ENCODE measurements around the gene IRGQ. TPM values are rescaled to one million over a fixed set of nuclear protein-coding genes. Genes with fewer than 3 reads are reported as not detected.

Gene IRGQ
- total and polyA plus RNA-seq, 8 donors = 2.0 to 57.1 (median 13.1) TPM

- no peaks in the 10 kb centered on the region for H3K9me3 ChIP-seq
- no peak for DNase-seq
- no peak for TF ChIP-seq POLR2AphosphoS5 (IDR thresholded peaks at IDR 0.05)
- TF ChIP-seq EP300 (IDR thresholded peaks at IDR 0.05) = no peak
- TF ChIP-seq CTCF (IDR thresholded peaks at IDR 0.05) = no peak
- TF ChIP-seq POLR2A (IDR thresholded peaks at IDR 0.05) = no peak
- H3K27ac ChIP-seq = peak overlapping the region in 3 of 5 donors; percentile 7 to 32 (median 18)
- H3K4me1 ChIP-seq = peaks cover 7 to 29% (median 18%) of the 10 kb centered on the region in 4 donors
- no peaks in the 10 kb centered on the region for H3K27me3 ChIP-seq
- intact Hi-C loops (cut with DNase I; ENCODE audit: low total_unique reads) = no loop called here
- 88 to 97% (median 93%) methylated on average over 1 of the region's 1 CpG for WGBS, 5 donors
- H3K36me3 ChIP-seq = peaks cover 0 to 24% (median 20%) of the 10 kb centered on the region in 4 donors
- no peak overlapping the region for H3K4me3 ChIP-seq
Observed at GRCh38 chr19:43584484-43584883, 11.4 kb downstream of the IRGQ start.

- TF ChIP-seq CTCF (IDR thresholded peaks at IDR 0.05) (no peak), EP300 (IDR thresholded peaks at IDR 0.05) (no peak), POLR2A (IDR thresholded peaks at IDR 0.05) (no peak), POLR2AphosphoS5 (IDR thresholded peaks at IDR 0.05) (no peak)
- 86 to 96% (median 91%) methylated on average over 2 of the region's 2 CpGs for WGBS, 5 donors
- DNase-seq = no peak
- no peak overlapping the region for H3K27ac ChIP-seq
- no peak overlapping the region for H3K4me3 ChIP-seq
- intact Hi-C loops (cut with DNase I; ENCODE audit: low total_unique reads) = no loop called here
- no peaks in the 10 kb centered on the region for H3K27me3 ChIP-seq
- H3K36me3 ChIP-seq = peaks cover 0 to 18% (median 14%) of the 10 kb centered on the region in 4 donors
- H3K4me1 ChIP-seq = peaks cover 7 to 29% (median 19%) of the 10 kb centered on the region in 4 donors
- no peaks in the 10 kb centered on the region for H3K9me3 ChIP-seq
Observed at GRCh38 chr19:43582495-43582894, 13.4 kb downstream of the IRGQ start.

- Histone ChIP-seq H3K4me3 (peak overlapping the region in 3 of 4 donors; percentile 40 to 52 (median 47)), H3K27me3 (no peaks in the 10 kb centered on the region), H3K9me3 (no peaks in the 10 kb centered on the region), H3K27ac (peak overlapping the region in 3 of 5 donors; percentile 76 to 82 (median 81)), H3K36me3 (peaks cover 0 to 14% (median 9%) of the 10 kb centered on the region in 4 donors), H3K4me1 (peaks cover 7 to 29% (median 19%) of the 10 kb centered on the region in 4 donors)
- 36 to 57% (median 42%) methylated on average over 7 of the region's 7 CpGs for WGBS, 5 donors
- TF ChIP-seq CTCF (IDR thresholded peaks at IDR 0.05) = no peak
- no peak for TF ChIP-seq POLR2A (IDR thresholded peaks at IDR 0.05)
- no peak for TF ChIP-seq EP300 (IDR thresholded peaks at IDR 0.05)
- TF ChIP-seq POLR2AphosphoS5 (IDR thresholded peaks at IDR 0.05) = no peak
- intact Hi-C loops (cut with DNase I; ENCODE audit: low total_unique reads) = no loop called here
- peak in 1 of 2 donors; percentile 41 for DNase-seq
Observed at GRCh38 chr19:43581467-43581866, 14.5 kb downstream of the IRGQ start.

GRCh38 chr19:43578787-43579186 lies 17.1 kb downstream of the IRGQ start:
- intact Hi-C loops (cut with DNase I; ENCODE audit: low total_unique reads) = no loop called here
- Histone ChIP-seq H3K27me3 (no peaks in the 10 kb centered on the region), H3K4me1 (peaks cover 20 to 48% (median 39%) of the 10 kb centered on the region in 4 donors), H3K4me3 (no peak overlapping the region), H3K9me3 (no peaks in the 10 kb centered on the region), H3K36me3 (peaks cover 0 to 6% (median 0%) of the 10 kb centered on the region in 4 donors), H3K27ac (no peak overlapping the region)
- 84 to 89% (median 86%) methylated on average over 3 of the region's 3 CpGs for WGBS, 5 donors
- TF ChIP-seq EP300 (IDR thresholded peaks at IDR 0.05) (no peak), POLR2AphosphoS5 (IDR thresholded peaks at IDR 0.05) (no peak), POLR2A (IDR thresholded peaks at IDR 0.05) (no peak), CTCF (IDR thresholded peaks at IDR 0.05) (no peak)
- no peak for DNase-seq

Measured in stomach (tissue), 9 donors.